Caco-2 (cell line): ENCODE results near the gene ETFDH. TPM values are rescaled to one million over a fixed set of nuclear protein-coding genes. Genes with fewer than 3 reads are reported as not detected.
"Not testable (repeated sequence)": the region's sequence is repeated elsewhere in the genome, so short reads cannot be mapped to it uniquely, and the experiment has no call there.

ENCODE experiments used
- BruUV-seq: library from RNA; stranded (reverse); fragments of 400-500 nt; replicated peaks from 2 replicates; lab custom pipeline; 2021; lab: Mats Ljungman, UMichigan
- CTCF ChIA-PET: fragments of 300-600 bp; sonication (Branson Sonifier 250); formaldehyde crosslinking; loops from one replicate; lab custom pipeline; 2022; ENCODE audit warnings: antibody characterized with exemption; lab: Charles Lee
- POLR2A ChIA-PET: fragments of 300-600 bp; sonication (Branson Sonifier 250); formaldehyde crosslinking; loops from one replicate; lab custom pipeline; 2022; ENCODE audit warnings: antibody characterized with exemption; lab: Charles Lee
- DNase-seq, 2 experiments: peaks; one replicate each; pipeline versions ENCODE4 v3.0.0 to v3.0.0-alpha.2; 2020 to 2022
- H3K27me3 ChIP-seq: replicated peaks from 2 replicates; pipeline ENCODE4 v1.6.0; 2011; ENCODE audit warnings: low read length; ENCODE audit not compliant: control insufficient read depth, insufficient read depth
- H3K36me3 ChIP-seq: 2 replicates; pipeline ENCODE4 v1.5.1; 2011; ENCODE audit warnings: low read length; ENCODE audit not compliant: control insufficient read depth, insufficient read depth
- H3K4me1 ChIP-seq: fragments of 250-450 bp; sonication (Bioruptor Pico); 2 replicates; pipeline ENCODE4 v1.5.1; 2020; ENCODE audit warnings: mild to moderate bottlenecking
- H3K4me3 ChIP-seq: 2 replicates; pipeline ENCODE4 v1.5.1; 2011; ENCODE audit warnings: low read depth, mild to moderate bottlenecking, control low read depth, low read length
- H3K9me3 ChIP-seq: fragments of 250-450 bp; sonication (Bioruptor Pico); 2 replicates; pipeline ENCODE4 v1.5.1; 2020; ENCODE audit warnings: mild to moderate bottlenecking, moderate library complexity
- H3K27ac Mint-ChIP-seq: one replicate; pipeline ENCODE4 v1.8.0; 2022; ENCODE audit warnings: mixed read lengths; ENCODE audit not compliant: unreplicated experiment
- H3K27me3 Mint-ChIP-seq: one replicate; pipeline ENCODE4 v1.8.0; 2022; ENCODE audit warnings: mixed read lengths; ENCODE audit not compliant: insufficient read depth, unreplicated experiment
- H3K36me3 Mint-ChIP-seq: one replicate; pipeline ENCODE4 v1.8.0; 2022; ENCODE audit warnings: mild to moderate bottlenecking, mixed read lengths; ENCODE audit not compliant: insufficient read depth, unreplicated experiment
- H3K4me1 Mint-ChIP-seq: one replicate; pipeline ENCODE4 v1.8.0; 2022; ENCODE audit warnings: low read depth, mixed read lengths; ENCODE audit not compliant: unreplicated experiment
- H3K4me3 Mint-ChIP-seq: one replicate; pipeline ENCODE4 v1.8.0; 2022; ENCODE audit warnings: mild to moderate bottlenecking, moderate library complexity, mixed read lengths; ENCODE audit not compliant: unreplicated experiment
- H3K9me3 Mint-ChIP-seq: one replicate; pipeline ENCODE4 v1.8.0; 2022; ENCODE audit warnings: mixed read lengths; ENCODE audit not compliant: unreplicated experiment
- CTCF ChIP-seq, 2 experiments: fragments of 200-600 bp in 1 of 2; IDR thresholded peaks; 1 replicate in 1 of 2; 2 replicates in 1 of 2; pipeline versions ENCODE4 v1.5.1 to v1.8.0; 2011 to 2022; ENCODE audit warnings: antibody characterized with exemption in 1 of 2, control low read depth in 1 of 2, inconsistent platforms in 1 of 2, low read depth in 1 of 2, low read length in 1 of 2, mild to moderate bottlenecking in 1 of 2, moderate library complexity in 1 of 2; ENCODE audit not compliant: insufficient read depth in 1 of 2, severe bottlenecking in 1 of 2, unreplicated experiment in 1 of 2
- intact Hi-C: fragments of 100-400 bp; cut with micrococcal nuclease; formaldehyde crosslinking; loops from one replicate; pipeline ENCODE4 v1.10.0; 2022; ENCODE audit not compliant: unreplicated experiment
- total RNA-seq: library from RNA; stranded (reverse); gene quantifications from 2 replicates; pipeline ENCODE4 v1.2.3, GENCODE V29; 2022

ETFDH gene
- total RNA-seq, 1 experiment from 2014 or later: 6.4 TPM

- POLR2A ChIA-PET: no interaction called here
- no peak overlapping the region for H3K27ac Mint-ChIP-seq
- H3K27me3 Mint-ChIP-seq: peaks cover 3% of the 10 kb centered on the region
- H3K36me3 Mint-ChIP-seq: no peaks in the 10 kb centered on the region
- Histone ChIP-seq H3K27me3 (no peaks in the 10 kb centered on the region), H3K4me3 (no peak overlapping the region), H3K9me3 (no peaks in the 10 kb centered on the region), H3K4me1 (no peaks in the 10 kb centered on the region), H3K36me3 (no peaks in the 10 kb centered on the region)
- CTCF ChIA-PET: no interaction called here
- DNase-seq: no peak
- intact Hi-C loops: no loop called here
- BruUV-seq: no TSS peak
- no peaks in the 10 kb centered on the region for H3K4me1 Mint-ChIP-seq
- TF ChIP-seq CTCF (IDR thresholded peaks at IDR 0.05; ENCODE audit: insufficient read depth in 1 of 2, low read depth in 1 of 2, low read length in 1 of 2, severe bottlenecking in 1 of 2, unreplicated experiment in 1 of 2): no peak
- no peaks in the 10 kb centered on the region for H3K9me3 Mint-ChIP-seq
- H3K4me3 Mint-ChIP-seq: no peak overlapping the region
Observed at GRCh38 chr4:158750379-158750778, 78.3 kb downstream of the ETFDH start.

GRCh38 chr4:158754385-158755180, 82.5 kb downstream of the ETFDH start:
- Histone ChIP-seq H3K4me1 (no peaks in the 10 kb centered on the region), H3K36me3 (no peaks in the 10 kb centered on the region), H3K27me3 (no peaks in the 10 kb centered on the region), H3K9me3 (no peaks in the 10 kb centered on the region), H3K4me3 (no peak overlapping the region)
- DNase-seq: no peak
- CTCF ChIA-PET: no interaction called here
- Mint-ChIP-seq H3K36me3 (peaks cover 7% of the 10 kb centered on the region), H3K27ac (no peak overlapping the region), H3K9me3 (peaks cover 10% of the 10 kb centered on the region), H3K27me3 (no peaks in the 10 kb centered on the region), H3K4me1 (peaks cover 6% of the 10 kb centered on the region), H3K4me3 (no peak overlapping the region)
- no peak for TF ChIP-seq CTCF (IDR thresholded peaks at IDR 0.05; ENCODE audit: insufficient read depth in 1 of 2, low read depth in 1 of 2, low read length in 1 of 2, severe bottlenecking in 1 of 2, unreplicated experiment in 1 of 2)
- intact Hi-C loops: no loop called here
- POLR2A ChIA-PET: no interaction called here
- no TSS peak for BruUV-seq

GRCh38 chr4:158755819-158756218, 83.7 kb downstream of the ETFDH start:
- H3K9me3 Mint-ChIP-seq, BruUV-seq, POLR2A ChIA-PET, DNase-seq, H3K9me3 ChIP-seq, H3K27me3 ChIP-seq, H3K4me1 ChIP-seq, H3K27me3 Mint-ChIP-seq, H3K36me3 ChIP-seq, H3K27ac Mint-ChIP-seq, CTCF ChIA-PET, H3K4me3 ChIP-seq, H3K4me1 Mint-ChIP-seq, intact Hi-C loops, H3K4me3 Mint-ChIP-seq, H3K36me3 Mint-ChIP-seq: not testable (repeated sequence)
